HCT116 (cell line): ENCODE data around the gene MESP2. TPM values are rescaled to one million over a fixed set of nuclear protein-coding genes. Genes with fewer than 3 reads are reported as not detected.

Experiments
- ATAC-seq: fragments of 200-7000 bp; cut with Tn5 transposase; 2 replicates; pipeline ENCODE4 v1.9.1; 2020; ENCODE audit warnings: mild to moderate bottlenecking, moderate library complexity
- BruUV-seq: library from RNA; stranded (reverse); fragments of 400-500 nt; replicated peaks from 2 replicates; lab custom pipeline; 2021; lab: Mats Ljungman, UMichigan
- CTCF ChIA-PET: fragments of 300-600 bp; sonication (Branson Sonifier 250); formaldehyde crosslinking; loops from one replicate; lab custom pipeline; 2021; ENCODE audit warnings: antibody characterized with exemption; lab: Charles Lee
- POLR2A ChIA-PET: fragments of 300-600, 350-600 bp; sonication (Branson Sonifier 250); formaldehyde crosslinking; loops from one replicate; lab custom pipeline; 2021; ENCODE audit warnings: antibody characterized with exemption; lab: Charles Lee
- RAD21 ChIA-PET, 2 experiments: fragments of 300-600 bp; sonication (Branson Sonifier 250); formaldehyde crosslinking; loops; one replicate each; lab custom pipeline; 2023; ENCODE audit warnings: low total read pairs in 2 of 2; ENCODE audit not compliant: uncharacterized antibody in 2 of 2, unreplicated experiment in 2 of 2, low non-redundant PET in 1 of 2; lab: Charles Lee
- DNase-seq: peaks from one replicate; pipeline ENCODE4 v3.0.0-alpha.2; 2010; ENCODE audit warnings: low read depth, low spot score
- H2AFZ ChIP-seq: fragments of 200-600 bp; shearing (Covaris generic), sonication (generic); 2 replicates; pipeline ENCODE4 v1.6.1; 2017; ENCODE audit warnings: low read depth, mixed run types, mixed read lengths, antibody characterized with exemption, low read length; ENCODE audit not compliant: poor library complexity, severe bottlenecking
- H3K27ac ChIP-seq: 2 replicates; pipeline ENCODE4 v1.5.1; 2012; ENCODE audit warnings: low read depth, low read length
- H3K27me3 ChIP-seq: fragments of 200-600 bp; sonication (generic); 2 replicates; pipeline ENCODE4 v1.6.1; 2016; ENCODE audit warnings: mixed run types, low read length, mixed read lengths; ENCODE audit not compliant: insufficient read depth
- H3K36me3 ChIP-seq, 2 experiments: fragments of 200-500 bp in 1 of 2; fragments of 200-600 bp in 1 of 2; sonication (Bioruptor generic) in 1 of 2; sonication (generic) in 1 of 2; 2 replicates each; pipeline versions ENCODE4 v1.5.1 to v1.6.1; 2014 to 2016; ENCODE audit warnings: low read length in 2 of 2, inconsistent platforms in 1 of 2, mixed read lengths in 1 of 2, mixed run types in 1 of 2; ENCODE audit not compliant: insufficient read depth in 2 of 2, control insufficient read depth in 1 of 2
- H3K4me1 ChIP-seq, 2 experiments: fragments of 200-600 bp in 1 of 2; sonication (generic) in 1 of 2; 2 replicates each; pipeline versions ENCODE4 v1.5.1 to v1.6.1; 2012 to 2017; ENCODE audit warnings: low read length in 2 of 2, inconsistent platforms in 1 of 2, mild to moderate bottlenecking in 1 of 2, mixed read lengths in 1 of 2, mixed run types in 1 of 2, moderate library complexity in 1 of 2; ENCODE audit not compliant: insufficient read depth in 2 of 2, control insufficient read depth in 1 of 2
- H3K4me2 ChIP-seq: fragments of 200-600 bp; sonication (generic); 2 replicates; pipeline ENCODE4 v1.6.1; 2017; ENCODE audit warnings: mixed run types, low read length, mixed read lengths
- H3K4me3 ChIP-seq, 2 experiments: fragments of 200-600 bp in 1 of 2; sonication (generic) in 1 of 2; replicated peaks in 1 of 2; 2 replicates each; pipeline ENCODE4 v1.5.1; 2011 to 2016; ENCODE audit warnings: low read length in 2 of 2, control low read depth in 1 of 2, low read depth in 1 of 2, mild to moderate bottlenecking in 1 of 2, mixed read lengths in 1 of 2, mixed run types in 1 of 2
- H3K79me2 ChIP-seq: fragments of 200-600 bp; sonication (generic); 2 replicates; pipeline ENCODE4 v1.6.1; 2017; ENCODE audit warnings: mild to moderate bottlenecking, mixed run types, low read length, moderate library complexity, mixed read lengths; ENCODE audit not compliant: insufficient read depth
- H3K9ac ChIP-seq: fragments of 200-600 bp; sonication (generic); 2 replicates; pipeline ENCODE4 v1.6.1; 2016; ENCODE audit warnings: low read length, mixed read lengths
- H3K9me2 ChIP-seq: fragments of 200-600 bp; sonication (generic), shearing (Covaris generic); 2 replicates; pipeline ENCODE4 v1.6.1; 2017; ENCODE audit warnings: mixed run types, mild to moderate bottlenecking, moderate library complexity; ENCODE audit not compliant: insufficient read depth
- H3K9me3 ChIP-seq, 2 experiments: fragments of 200-500 bp in 1 of 2; fragments of 200-600 bp in 1 of 2; sonication (Bioruptor generic) in 1 of 2; sonication (generic) in 1 of 2; 2 replicates each; pipeline ENCODE4 v1.6.1; 2014 to 2017; ENCODE audit warnings: low read length in 2 of 2, mixed read lengths in 2 of 2, inconsistent platforms in 1 of 2, low read depth in 1 of 2, mild to moderate bottlenecking in 1 of 2, mixed run types in 1 of 2, moderate library complexity in 1 of 2; ENCODE audit not compliant: control insufficient read depth in 1 of 2, insufficient read depth in 1 of 2
- H4K20me1 ChIP-seq: fragments of 200-600 bp; sonication (generic), shearing (Covaris generic); 2 replicates; pipeline ENCODE4 v1.6.1; 2017; ENCODE audit warnings: mixed run types, mild to moderate bottlenecking, moderate library complexity; ENCODE audit not compliant: insufficient read depth
- ATF3 ChIP-seq: IDR thresholded peaks from 2 replicates; pipeline ENCODE4 v1.6.1; 2012
- CTCF ChIP-seq, 3 experiments: fragments of 200-600 bp in 1 of 3; sonication (generic) in 1 of 3; IDR thresholded peaks in 2 of 3; conservative IDR thresholded peaks in 1 of 3; 2 replicates each; pipeline ENCODE4 v1.5.1; 2012 to 2017; ENCODE audit warnings: low read depth in 2 of 3, low read length in 2 of 3, antibody characterized with exemption in 1 of 3, borderline replicate concordance in 1 of 3, control low read depth in 1 of 3, mild to moderate bottlenecking in 1 of 3, mixed read lengths in 1 of 3, mixed run types in 1 of 3, moderate library complexity in 1 of 3; ENCODE audit not compliant: insufficient read depth in 1 of 3
- EGR1 ChIP-seq: IDR thresholded peaks from 2 replicates; pipeline ENCODE4 v1.6.1; 2012; ENCODE audit warnings: low read depth
- ELF1 ChIP-seq: IDR thresholded peaks from 2 replicates; pipeline ENCODE4 v1.6.1; 2012; ENCODE audit warnings: low read depth, borderline replicate concordance
- EZH2 ChIP-seq: fragments of 200-600 bp; sonication (generic); IDR thresholded peaks from 2 replicates; pipeline ENCODE4 v1.6.1; 2017; ENCODE audit warnings: antibody characterized with exemption, mixed run types
- EZH2phosphoT487 ChIP-seq: fragments of 200-600 bp; IDR thresholded peaks from 2 replicates; pipeline ENCODE4 v1.6.1; 2018; ENCODE audit warnings: antibody characterized with exemption, borderline replicate concordance
- MAX ChIP-seq: IDR thresholded peaks from 2 replicates; pipeline ENCODE4 v1.6.1; 2012
- POLR2A ChIP-seq: IDR thresholded peaks from 2 replicates; pipeline ENCODE4 v1.7.0; 2011; ENCODE audit warnings: borderline replicate concordance; ENCODE audit not compliant: insufficient read depth, insufficient read length; ENCODE audit errors: extremely low read depth
- RAD21 ChIP-seq: IDR thresholded peaks from 2 replicates; pipeline ENCODE4 v1.6.1; 2012; ENCODE audit warnings: low read depth, mild to moderate bottlenecking
- SIN3A ChIP-seq: IDR thresholded peaks from 2 replicates; pipeline ENCODE4 v1.6.1; 2012; ENCODE audit warnings: low read depth
- SP1 ChIP-seq: IDR thresholded peaks from 2 replicates; pipeline ENCODE4 v1.6.1; 2012; ENCODE audit warnings: low read depth
- TCF7L2 ChIP-seq: IDR thresholded peaks from 2 replicates; pipeline ENCODE4 v1.7.0; 2011; ENCODE audit warnings: borderline replicate concordance, inconsistent platforms; ENCODE audit not compliant: insufficient read depth, insufficient read length; ENCODE audit errors: extremely low read depth
- YY1 ChIP-seq: IDR thresholded peaks from 2 replicates; pipeline ENCODE4 v1.6.1; 2011; ENCODE audit warnings: low read length, low read depth, moderate library complexity, mild to moderate bottlenecking; ENCODE audit not compliant: insufficient replicate concordance; ENCODE audit errors: extremely low read depth
- ZNF274 ChIP-seq: fragments of 200-500 bp; sonication (Bioruptor generic); IDR thresholded peaks from 2 replicates; pipeline ENCODE4 v1.6.1; 2014; ENCODE audit warnings: mild to moderate bottlenecking, low read depth, low read length, inconsistent platforms
- intact Hi-C: fragments of 100-400 bp; cut with micrococcal nuclease; formaldehyde crosslinking; loops from 2 replicates; pipeline ENCODE4 v1.10.0; 2022
- total RNA-seq: library from RNA; stranded (reverse); gene quantifications from one replicate; pipeline ENCODE4 v1.2.1, GENCODE V29; 2021; ENCODE audit not compliant: unreplicated experiment

Gene MESP2
- total RNA-seq, 1 experiment from 2014 or later: 0.20 TPM

- Histone ChIP-seq H3K4me1 (0 out of 4 replicates have a peak, but pooled peaks cover 0 to 9% of the 10 kb centered on the region in 2 experiments), H3K4me2 (no peak overlapping the region), H2AFZ (no peak overlapping the region), H4K20me1 (no peaks in the 10 kb centered on the region), H3K79me2 (no peaks in the 10 kb centered on the region), H3K9me3 (no peaks in the 10 kb centered on the region), H3K9me2 (no peaks in the 10 kb centered on the region), H3K9ac (no peak overlapping the region), H3K4me3 (no peak overlapping the region), H3K36me3 (no peaks in the 10 kb centered on the region), H3K27me3 (no peaks in the 10 kb centered on the region), H3K27ac (no peak overlapping the region)
- ATAC-seq: no peak
- POLR2A ChIA-PET: no interaction called here
- no peak for TF ChIP-seq YY1
- TF ChIP-seq TCF7L2: no peak
- TF ChIP-seq RAD21: no peak
- TF ChIP-seq EGR1: no peak
- no peak for TF ChIP-seq SIN3A
- TF ChIP-seq ELF1: no peak
- TF ChIP-seq EZH2phosphoT487: no peak
- TF ChIP-seq ZNF274: no peak
- TF ChIP-seq EZH2: no peak
- no peak for TF ChIP-seq ATF3
- no peak for TF ChIP-seq MAX
- no peak for TF ChIP-seq SP1
- no peak for TF ChIP-seq CTCF (IDR thresholded peaks at IDR 0.05 in 2 of 3, conservative IDR thresholded peaks at IDR 0.05 in 1 of 3; ENCODE audit: borderline replicate concordance in 1 of 3, insufficient read depth in 1 of 3, low read depth in 2 of 3, low read length in 2 of 3)
- TF ChIP-seq POLR2A: no peak
- RAD21 ChIA-PET: interaction anchor here in 1 of 2 experiments (0.6 kb wide), 1 partner anchor 1141 kb away, joined by 7 read pairs; the partner anchor contains the start of gene FES
- intact Hi-C loops: loop anchor here (5.0 to 10.0 kb wide), 2 partner anchors 329 to 471 kb away; no protein-coding TSS in a partner anchor
- CTCF ChIA-PET: no interaction called here
- BruUV-seq: no TSS peak
- DNase-seq: no peak
Observed at GRCh38 chr15:89743594-89743993, 32.5 kb upstream of the MESP2 start.
